Glomerular visceral epithelial cell (primary cell): ENCODE results near the gene PPM1B.
"Not testable (repeated sequence)": the region's sequence is repeated elsewhere in the genome, so short reads cannot be mapped to it uniquely, and the experiment has no call there.

Experiments
- DNase-seq: peaks from one replicate; pipeline ENCODE4 v3.0.0-alpha.2; 2016; ENCODE audit errors: extremely low spot score

The PPM1B gene

GRCh38 chr2:44163777-44164176 is 4.9 kb upstream of the PPM1B start:
- no peak for DNase-seq

GRCh38 chr2:44164617-44165016 is 4.1 kb upstream of the PPM1B start:
- DNase-seq = no peak

GRCh38 chr2:44166096-44166495 is 2.6 kb upstream of the PPM1B start:
- no peak for DNase-seq

GRCh38 chr2:44167311-44167907 is 1.3 kb upstream of the PPM1B start:
- no peak for DNase-seq

GRCh38 chr2:44167908-44168680 is 581 bp upstream of the PPM1B start:
- DNase-seq = peak; percentile 100

GRCh38 chr2:44169155-44169898 is 652 bp downstream of the PPM1B start:
- DNase-seq = peak; percentile 46

- no peak for DNase-seq
Observed at GRCh38 chr2:44170311-44170717, 1.6 kb downstream of the PPM1B start.

GRCh38 chr2:44171018-44171417 is 2.3 kb downstream of the PPM1B start:
- peak; percentile 41 for DNase-seq

GRCh38 chr2:44171442-44171841 is 2.8 kb downstream of the PPM1B start:
- DNase-seq = not testable (repeated sequence)

- DNase-seq = no peak
Observed at GRCh38 chr2:44172576-44172975, 3.9 kb downstream of the PPM1B start.

GRCh38 chr2:44178950-44179349 is 10.3 kb downstream of the PPM1B start:
- no peak for DNase-seq

- no peak for DNase-seq
Observed at GRCh38 chr2:44181648-44182047, 13.0 kb downstream of the PPM1B start.

- DNase-seq = no peak
Observed at GRCh38 chr2:44184106-44184505, 15.4 kb downstream of the PPM1B start.

GRCh38 chr2:44186810-44187209 is 18.1 kb downstream of the PPM1B start:
- DNase-seq = no peak

- no peak for DNase-seq
Observed at GRCh38 chr2:44187251-44187650, 18.6 kb downstream of the PPM1B start.

GRCh38 chr2:44188696-44189095 is 20.0 kb downstream of the PPM1B start:
- DNase-seq = no peak

GRCh38 chr2:44189104-44189503 is 20.4 kb downstream of the PPM1B start:
- DNase-seq = no peak

- no peak for DNase-seq
Observed at GRCh38 chr2:44190526-44190925, 21.9 kb downstream of the PPM1B start.

- DNase-seq = no peak
Observed at GRCh38 chr2:44191739-44192138, 23.1 kb downstream of the PPM1B start.

GRCh38 chr2:44192646-44193045 is 24.0 kb downstream of the PPM1B start:
- DNase-seq = no peak

- no peak for DNase-seq
Observed at GRCh38 chr2:44195714-44196113, 27.0 kb downstream of the PPM1B start.

- no peak for DNase-seq
Observed at GRCh38 chr2:44197816-44198215, 29.1 kb downstream of the PPM1B start.

- no peak for DNase-seq
Observed at GRCh38 chr2:44200011-44200410, 31.3 kb downstream of the PPM1B start.
